NCI-H2196 (cell line): ENCODE measurements around the gene KLHL6.
A peak's percentile ranks its signal among the peaks of the same experiment; 100 is the strongest.

ENCODE experiments used
- DNase-seq: peaks from one replicate; lab custom pipeline; 2025; ENCODE audit not compliant: unreplicated experiment; lab: John Stamatoyannopoulos, UW

The KLHL6 gene

DNA sequence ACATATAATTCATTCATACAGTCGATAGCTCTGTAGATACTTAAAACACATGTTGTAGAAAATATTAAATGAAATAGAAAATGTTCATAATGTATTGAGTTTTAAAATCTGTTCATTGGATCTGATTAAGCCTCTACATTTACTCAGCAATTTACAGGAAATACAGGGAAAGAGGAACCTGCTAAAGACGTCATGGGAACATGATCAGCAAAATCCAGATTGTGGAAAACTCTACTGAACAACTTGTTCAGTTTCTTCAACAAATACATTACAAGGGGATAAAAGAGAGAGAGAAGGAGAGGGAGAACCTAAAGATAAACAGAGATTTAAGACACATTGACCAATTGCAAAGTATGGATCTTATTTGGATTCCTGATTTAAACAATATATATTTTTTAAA, 46.7 kb downstream of the KLHL6 start:
- DNase-seq: no peak

DNA sequence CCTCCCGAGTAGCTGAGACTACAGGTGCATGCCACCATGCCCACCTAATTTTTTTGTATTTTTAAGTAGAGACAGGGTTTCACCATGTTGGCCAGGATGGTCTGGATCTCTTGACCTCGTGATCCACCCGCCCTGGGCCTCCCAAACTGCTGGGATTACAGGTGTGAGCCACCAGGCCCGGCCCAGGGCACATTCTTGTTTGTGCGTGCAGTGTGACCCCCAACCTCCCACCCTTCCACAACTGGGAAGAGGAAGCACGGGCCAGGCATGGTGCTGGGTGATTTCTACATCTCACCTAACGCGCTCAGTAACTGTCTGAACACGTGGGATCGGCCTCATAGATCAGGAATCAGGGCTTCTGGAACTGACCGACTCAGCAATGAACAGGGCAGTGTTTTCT, 48.0 kb downstream of the KLHL6 start:
- no peak for DNase-seq

- DNase-seq: no peak
These were observed 48.7 kb downstream of the KLHL6 start for GRCh38 chr3:183506674-183507320.

DNA sequence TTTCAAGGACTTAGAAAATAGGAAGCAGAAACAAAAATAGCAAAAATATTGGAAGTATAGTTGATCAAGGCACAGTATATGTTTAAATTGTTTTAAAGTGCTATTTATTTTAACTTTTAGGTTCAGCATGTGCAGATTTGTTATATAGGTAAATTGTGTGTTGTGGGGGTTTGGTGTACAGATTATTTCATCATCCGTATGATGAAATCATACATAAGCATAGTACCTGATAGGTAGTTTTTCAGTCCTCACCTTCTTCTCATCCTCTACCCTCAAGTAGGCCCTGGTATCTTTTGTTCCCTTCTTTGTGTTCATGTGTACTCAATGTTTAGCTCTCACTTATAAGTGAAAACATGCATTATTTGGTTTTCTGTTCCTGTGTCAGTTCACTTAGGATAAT, 50.9 kb downstream of the KLHL6 start:
- DNase-seq: no peak

- DNase-seq: no peak
These were observed 51.8 kb downstream of the KLHL6 start for GRCh38 chr3:183503746-183504145.

GRCh38 chr3:183502237-183503181, 53.0 kb downstream of the KLHL6 start:
- no peak for DNase-seq

GRCh38 chr3:183500981-183501704, 54.4 kb downstream of the KLHL6 start:
- DNase-seq: no peak

- DNase-seq: no peak
These were observed 55.2 kb downstream of the KLHL6 start for GRCh38 chr3:183500319-183500718.

- no peak for DNase-seq
These were observed 56.9 kb downstream of the KLHL6 start for GRCh38 chr3:183498634-183499033.

DNA sequence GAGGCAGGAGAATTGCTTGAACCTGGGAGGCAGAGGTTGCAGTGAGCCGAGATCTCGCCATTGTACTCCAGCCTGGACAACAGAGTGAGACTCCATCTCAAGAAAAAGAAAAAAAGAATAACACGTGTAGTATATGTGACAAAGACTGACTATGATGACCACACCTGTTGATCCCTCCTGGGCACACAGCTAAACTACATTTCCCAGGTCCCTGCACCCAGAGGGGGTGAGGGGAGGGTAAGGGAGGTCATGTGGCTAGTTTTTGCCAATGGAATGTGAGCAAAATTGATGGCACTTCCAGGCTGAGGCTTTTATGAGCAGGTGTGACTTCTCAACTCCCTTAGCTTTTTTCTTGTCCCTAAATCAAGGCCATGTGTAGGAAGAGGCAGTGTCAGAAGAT, 58.2 kb downstream of the KLHL6 start:
- DNase-seq: no peak

GRCh38 chr3:183496311-183496710, 59.2 kb downstream of the KLHL6 start:
- no peak for DNase-seq

DNA sequence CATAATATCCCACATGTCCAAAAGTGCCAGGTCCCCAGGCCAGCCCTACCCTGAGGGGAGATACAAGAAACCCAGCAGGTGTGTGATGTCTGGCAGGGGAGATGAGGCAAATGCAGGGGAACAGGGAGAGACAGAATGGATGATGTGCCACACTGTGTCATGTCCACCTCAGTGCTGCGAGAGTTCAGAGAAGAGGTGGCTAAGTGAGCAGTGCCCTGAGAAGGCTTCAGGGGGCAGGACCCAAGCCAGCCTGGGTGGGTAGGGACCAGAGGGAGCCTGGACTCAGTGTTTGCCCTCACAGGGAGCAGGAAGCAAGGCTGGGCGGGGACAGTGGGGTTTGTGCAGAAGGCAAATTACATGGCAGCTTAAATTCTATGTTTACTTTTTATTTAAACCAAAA, 61.2 kb downstream of the KLHL6 start:
- no peak for DNase-seq

GRCh38 chr3:183493296-183494045, 62.0 kb downstream of the KLHL6 start:
- DNase-seq: no peak

GRCh38 chr3:183492849-183493179, 62.7 kb downstream of the KLHL6 start:
- no peak for DNase-seq

GRCh38 chr3:183491923-183492848, 63.3 kb downstream of the KLHL6 start:
- no peak for DNase-seq

DNA sequence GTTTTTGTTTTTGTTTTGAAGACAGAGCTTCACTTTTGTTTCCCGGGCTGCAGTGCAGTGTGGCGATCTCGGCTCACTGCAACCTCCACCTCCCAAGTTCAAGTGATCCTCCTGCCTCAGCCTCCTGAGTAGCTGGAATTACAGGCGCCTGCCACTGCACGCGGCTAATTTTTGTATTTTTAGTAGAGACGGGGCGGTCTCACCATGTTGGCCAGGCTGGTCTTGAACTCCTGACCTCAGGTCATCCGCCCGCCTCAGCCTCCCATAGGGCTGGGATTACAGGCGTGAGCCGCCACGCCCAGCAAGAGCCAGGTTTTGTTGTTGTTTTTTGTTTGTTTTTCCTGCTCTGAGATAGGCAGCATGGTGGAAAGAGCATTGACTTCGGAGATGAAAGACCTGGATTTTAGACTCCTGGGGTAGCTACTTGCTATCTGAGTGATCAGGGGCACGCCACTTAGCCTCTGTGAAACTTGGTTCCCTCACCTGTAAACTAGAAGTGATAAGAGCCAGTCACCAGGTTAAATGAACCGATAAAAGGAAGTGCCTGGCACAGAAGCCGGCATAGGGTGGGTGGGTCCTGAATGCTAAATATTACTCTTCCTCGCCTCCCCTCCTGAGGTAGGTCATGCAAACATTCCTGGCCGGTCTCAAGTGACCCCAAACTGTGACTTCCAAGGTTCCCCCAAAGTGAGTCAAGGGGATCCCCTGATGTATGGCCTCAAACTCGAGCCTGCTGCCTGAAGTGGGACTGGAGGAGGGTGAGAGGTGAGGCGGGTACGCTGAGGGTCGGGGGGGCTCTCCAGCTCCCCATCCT, 64.2 kb downstream of the KLHL6 start:
- DNase-seq: no peak

DNA sequence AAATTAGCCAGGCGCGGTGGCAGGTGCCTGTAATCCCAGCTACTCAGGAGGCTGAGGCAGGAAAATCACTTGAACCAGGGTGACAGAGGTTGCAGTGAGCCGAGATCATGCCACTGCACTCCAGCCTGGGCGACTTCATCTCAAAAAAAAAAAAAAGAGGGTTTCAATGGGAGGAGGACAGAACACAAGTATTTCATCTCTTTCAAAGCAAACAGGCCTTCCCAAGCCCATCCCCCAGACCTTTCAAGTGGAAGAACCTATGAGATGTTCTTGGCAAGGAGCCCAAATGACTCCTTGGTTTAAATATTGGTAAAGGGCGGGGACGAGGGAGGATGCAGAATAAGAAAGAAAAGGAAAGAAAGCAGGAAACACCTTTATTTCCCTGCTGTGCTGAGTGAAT, 64.9 kb downstream of the KLHL6 start:
- peak; percentile 92 for DNase-seq

- DNase-seq: no peak
These were observed 65.3 kb downstream of the KLHL6 start for GRCh38 chr3:183490211-183490601.

GRCh38 chr3:183489455-183490210, 65.9 kb downstream of the KLHL6 start:
- no peak for DNase-seq
